ENCODE data around the gene COX10.

DNA sequence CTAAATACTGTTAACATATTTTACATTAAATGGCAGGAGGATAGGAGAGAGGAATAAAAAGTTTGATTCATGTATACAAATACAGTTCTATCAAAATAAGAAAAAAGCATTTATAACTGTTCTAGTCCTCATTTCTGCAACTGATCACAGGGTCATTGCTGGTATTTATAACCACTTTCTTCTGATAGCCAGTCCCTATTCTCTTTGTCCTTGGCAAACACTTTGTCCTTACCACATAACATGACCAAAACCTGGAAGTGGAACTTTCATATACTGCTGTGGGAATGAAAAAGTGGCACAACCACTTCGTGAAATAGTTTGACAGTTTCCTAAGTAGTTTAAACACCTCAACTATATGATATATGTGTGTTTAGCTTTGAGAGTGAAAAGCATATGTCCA lies 84.1 kb downstream of the COX10 start:
- no peak for TF ChIP-seq POLR2AphosphoS5 (IDR thresholded peaks at IDR 0.05; ENCODE audit: low read depth, low read length)
- TF ChIP-seq, protein P1, sequence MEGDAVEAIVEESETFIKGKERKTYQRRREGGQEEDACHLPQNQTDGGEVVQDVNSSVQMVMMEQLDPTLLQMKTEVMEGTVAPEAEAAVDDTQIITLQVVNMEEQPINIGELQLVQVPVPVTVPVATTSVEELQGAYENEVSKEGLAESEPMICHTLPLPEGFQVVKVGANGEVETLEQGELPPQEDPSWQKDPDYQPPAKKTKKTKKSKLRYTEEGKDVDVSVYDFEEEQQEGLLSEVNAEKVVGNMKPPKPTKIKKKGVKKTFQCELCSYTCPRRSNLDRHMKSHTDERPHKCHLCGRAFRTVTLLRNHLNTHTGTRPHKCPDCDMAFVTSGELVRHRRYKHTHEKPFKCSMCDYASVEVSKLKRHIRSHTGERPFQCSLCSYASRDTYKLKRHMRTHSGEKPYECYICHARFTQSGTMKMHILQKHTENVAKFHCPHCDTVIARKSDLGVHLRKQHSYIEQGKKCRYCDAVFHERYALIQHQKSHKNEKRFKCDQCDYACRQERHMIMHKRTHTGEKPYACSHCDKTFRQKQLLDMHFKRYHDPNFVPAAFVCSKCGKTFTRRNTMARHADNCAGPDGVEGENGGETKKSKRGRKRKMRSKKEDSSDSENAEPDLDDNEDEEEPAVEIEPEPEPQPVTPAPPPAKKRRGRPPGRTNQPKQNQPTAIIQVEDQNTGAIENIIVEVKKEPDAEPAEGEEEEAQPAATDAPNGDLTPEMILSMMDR (IDR thresholded peaks at IDR 0.05), result no peak
- TF ChIP-seq TCF7L2 (IDR thresholded peaks at IDR 0.05; ENCODE audit: low read depth, low read length), result no peak
- TF ChIP-seq, protein P2, sequence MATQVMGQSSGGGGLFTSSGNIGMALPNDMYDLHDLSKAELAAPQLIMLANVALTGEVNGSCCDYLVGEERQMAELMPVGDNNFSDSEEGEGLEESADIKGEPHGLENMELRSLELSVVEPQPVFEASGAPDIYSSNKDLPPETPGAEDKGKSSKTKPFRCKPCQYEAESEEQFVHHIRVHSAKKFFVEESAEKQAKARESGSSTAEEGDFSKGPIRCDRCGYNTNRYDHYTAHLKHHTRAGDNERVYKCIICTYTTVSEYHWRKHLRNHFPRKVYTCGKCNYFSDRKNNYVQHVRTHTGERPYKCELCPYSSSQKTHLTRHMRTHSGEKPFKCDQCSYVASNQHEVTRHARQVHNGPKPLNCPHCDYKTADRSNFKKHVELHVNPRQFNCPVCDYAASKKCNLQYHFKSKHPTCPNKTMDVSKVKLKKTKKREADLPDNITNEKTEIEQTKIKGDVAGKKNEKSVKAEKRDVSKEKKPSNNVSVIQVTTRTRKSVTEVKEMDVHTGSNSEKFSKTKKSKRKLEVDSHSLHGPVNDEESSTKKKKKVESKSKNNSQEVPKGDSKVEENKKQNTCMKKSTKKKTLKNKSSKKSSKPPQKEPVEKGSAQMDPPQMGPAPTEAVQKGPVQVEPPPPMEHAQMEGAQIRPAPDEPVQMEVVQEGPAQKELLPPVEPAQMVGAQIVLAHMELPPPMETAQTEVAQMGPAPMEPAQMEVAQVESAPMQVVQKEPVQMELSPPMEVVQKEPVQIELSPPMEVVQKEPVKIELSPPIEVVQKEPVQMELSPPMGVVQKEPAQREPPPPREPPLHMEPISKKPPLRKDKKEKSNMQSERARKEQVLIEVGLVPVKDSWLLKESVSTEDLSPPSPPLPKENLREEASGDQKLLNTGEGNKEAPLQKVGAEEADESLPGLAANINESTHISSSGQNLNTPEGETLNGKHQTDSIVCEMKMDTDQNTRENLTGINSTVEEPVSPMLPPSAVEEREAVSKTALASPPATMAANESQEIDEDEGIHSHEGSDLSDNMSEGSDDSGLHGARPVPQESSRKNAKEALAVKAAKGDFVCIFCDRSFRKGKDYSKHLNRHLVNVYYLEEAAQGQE (IDR thresholded peaks at IDR 0.05; ENCODE audit: insufficient read depth in 1 of 2, low read depth in 2 of 2, low read length in 1 of 2), result no peak
- no peak for TF ChIP-seq SIN3A (IDR thresholded peaks at IDR 0.05; ENCODE audit: borderline replicate concordance, insufficient read depth, low read depth, low read length)
